IMR-90 (cell line): ENCODE results near the gene PABPC1L. TPM values are rescaled to one million over a fixed set of nuclear protein-coding genes. Genes with fewer than 3 reads are reported as not detected.

Experiments used
- ATAC-seq: fragments of 200-7000 bp; cut with Tn5 transposase; 2 replicates; pipeline ENCODE4 v1.9.1; 2020; ENCODE audit warnings: low read depth, mild to moderate bottlenecking, moderate library complexity
- BruUV-seq: library from RNA; stranded (reverse); fragments of 400-500 nt; replicated peaks from 2 replicates; lab custom pipeline; 2021; lab: Mats Ljungman, UMichigan
- CTCF ChIA-PET: fragments of 300-600 bp; formaldehyde crosslinking; extraction: SDS; loops from one replicate; lab custom pipeline; 2021; ENCODE audit warnings: antibody characterized with exemption; lab: Yijun Ruan, JAX
- POLR2A ChIA-PET: fragments of 300-600 bp; sonication (Branson Sonifier 250); formaldehyde crosslinking; loops from one replicate; lab custom pipeline; 2022; ENCODE audit warnings: antibody characterized with exemption; ENCODE audit not compliant: unreplicated experiment; lab: Charles Lee
- DNase-seq: peaks from one replicate; pipeline ENCODE4 v3.0.0; 2013
- H2AFZ ChIP-seq: replicated peaks from 2 replicates; pipeline ENCODE3; 2013; ENCODE audit warnings: low read length, mild to moderate bottlenecking; ENCODE audit not compliant: poor library complexity
- H2AK5ac ChIP-seq: 2 replicates; pipeline ENCODE4 v1.6.1; 2013; ENCODE audit warnings: low read depth, low read length, inconsistent platforms
- H2AK9ac ChIP-seq: replicated peaks from 2 replicates; pipeline ENCODE3; 2013; ENCODE audit warnings: mild to moderate bottlenecking, low read depth, low read length, moderate library complexity; ENCODE audit not compliant: poor library complexity
- H2BK120ac ChIP-seq: 2 replicates; pipeline ENCODE4 v1.6.1; 2013; ENCODE audit warnings: low read depth, low read length, inconsistent platforms
- H2BK15ac ChIP-seq: 3 replicates; pipeline ENCODE4 v1.6.1; 2013; ENCODE audit warnings: low read depth, low read length, inconsistent platforms
- H2BK20ac ChIP-seq: 2 replicates; pipeline ENCODE4 v1.6.1; 2013; ENCODE audit warnings: low read depth, mild to moderate bottlenecking, inconsistent platforms, low read length, moderate library complexity
- H2BK5ac ChIP-seq: 2 replicates; pipeline ENCODE4 v1.6.1; 2013; ENCODE audit warnings: mild to moderate bottlenecking, low read depth, low read length, inconsistent platforms; ENCODE audit not compliant: poor library complexity, severe bottlenecking
- H3K14ac ChIP-seq: replicated peaks from 2 replicates; pipeline ENCODE4 v1.6.1; 2013; ENCODE audit warnings: low read depth, low read length, inconsistent platforms
- H3K18ac ChIP-seq: 2 replicates; pipeline ENCODE4 v1.6.1; 2013; ENCODE audit warnings: low read depth, low read length, control low read depth
- H3K23ac ChIP-seq: 2 replicates; pipeline ENCODE4 v1.6.1; 2013; ENCODE audit warnings: low read depth, low read length, inconsistent platforms
- H3K27ac ChIP-seq: 2 replicates; pipeline ENCODE4 v1.5.1; 2013; ENCODE audit warnings: mild to moderate bottlenecking, control low read depth, low read length; ENCODE audit not compliant: insufficient read depth
- H3K27me3 ChIP-seq: 2 replicates; pipeline ENCODE4 v1.6.1; 2013; ENCODE audit warnings: low read length; ENCODE audit not compliant: control insufficient read depth, insufficient read depth
- H3K36me3 ChIP-seq: 2 replicates; pipeline ENCODE4 v1.6.1; 2013; ENCODE audit warnings: low read length, mixed read lengths; ENCODE audit not compliant: control insufficient read depth, insufficient read depth
- H3K4ac ChIP-seq: 2 replicates; pipeline ENCODE4 v1.6.1; 2013; ENCODE audit warnings: low read depth, low read length, inconsistent platforms
- H3K4me1 ChIP-seq: 2 replicates; pipeline ENCODE4 v1.6.1; 2013; ENCODE audit warnings: low read length, mixed read lengths; ENCODE audit not compliant: control insufficient read depth, insufficient read depth
- H3K4me2 ChIP-seq: 2 replicates; pipeline ENCODE4 v1.6.1; 2013; ENCODE audit warnings: low read depth, mild to moderate bottlenecking, control low read depth, low read length, moderate library complexity
- H3K4me3 ChIP-seq: 2 replicates; pipeline ENCODE4 v1.5.1; 2013; ENCODE audit warnings: low read depth, mild to moderate bottlenecking, control low read depth, low read length, moderate library complexity; ENCODE audit not compliant: insufficient read depth
- H3K56ac ChIP-seq: 2 replicates; pipeline ENCODE4 v1.6.1; 2013; ENCODE audit warnings: low read length, inconsistent platforms; ENCODE audit not compliant: insufficient read depth; ENCODE audit errors: extremely low read depth
- H3K79me1 ChIP-seq, 2 experiments: 2 replicates each; pipeline ENCODE4 v1.6.1; 2013; ENCODE audit warnings: low read length in 2 of 2, inconsistent platforms in 1 of 2, low read depth in 1 of 2
- H3K9ac ChIP-seq: 2 replicates; pipeline ENCODE4 v1.6.1; 2013; ENCODE audit warnings: low read depth, low read length, control low read depth
- H3K9me1 ChIP-seq: 2 replicates; pipeline ENCODE4 v1.6.1; 2013; ENCODE audit warnings: low read length, inconsistent platforms; ENCODE audit not compliant: insufficient read depth
- H3K9me3 ChIP-seq: 2 replicates; pipeline ENCODE4 v1.6.1; 2013; ENCODE audit warnings: low read length; ENCODE audit not compliant: control insufficient read depth, insufficient read depth
- H4K20me1 ChIP-seq: 2 replicates; pipeline ENCODE4 v1.6.1; 2013; ENCODE audit warnings: low read length, inconsistent platforms; ENCODE audit not compliant: insufficient read depth
- H4K5ac ChIP-seq: 2 replicates; pipeline ENCODE4 v1.6.1; 2013; ENCODE audit warnings: mild to moderate bottlenecking, low read depth, low read length, control low read depth
- H4K8ac ChIP-seq, 2 experiments: 2 replicates each; pipeline ENCODE4 v1.6.1; 2013; ENCODE audit warnings: low read depth in 2 of 2, low read length in 2 of 2, control low read depth in 1 of 2, inconsistent platforms in 1 of 2
- H4K91ac ChIP-seq: 2 replicates; pipeline ENCODE4 v1.6.1; 2013; ENCODE audit warnings: low read depth, low read length, inconsistent platforms; ENCODE audit not compliant: insufficient read depth
- CEBPB ChIP-seq: IDR thresholded peaks from 2 replicates; pipeline ENCODE4 v1.6.1; 2012; ENCODE audit warnings: low read depth, low read length, improper control_type of control experiment
- CHD1 ChIP-seq: IDR thresholded peaks from 2 replicates; pipeline ENCODE4 v1.6.1; 2012; ENCODE audit warnings: low read depth, low read length, improper control_type of control experiment
- FOS ChIP-seq: fragments of 150-350 bp; IDR thresholded peaks from 2 replicates; pipeline ENCODE4 v1.6.1; 2016; ENCODE audit warnings: low read depth, low read length
- MXI1 ChIP-seq: IDR thresholded peaks from 2 replicates; pipeline ENCODE4 v1.6.1; 2012; ENCODE audit warnings: low read depth, mild to moderate bottlenecking, low read length, moderate library complexity, borderline replicate concordance
- NFE2L2 ChIP-seq: fragments of 150-350 bp; IDR thresholded peaks from 2 replicates; pipeline ENCODE4 v1.6.1; 2016; ENCODE audit warnings: low read depth, mild to moderate bottlenecking, low read length
- POLR2A ChIP-seq: IDR thresholded peaks from 2 replicates; pipeline ENCODE4 v1.6.1; 2012; ENCODE audit warnings: mild to moderate bottlenecking, low read depth, low read length
- RAD21 ChIP-seq: IDR thresholded peaks from 2 replicates; pipeline ENCODE4 v1.6.1; 2012; ENCODE audit warnings: low read length, improper control_type of control experiment
- RCOR1 ChIP-seq: IDR thresholded peaks from 2 replicates; pipeline ENCODE4 v1.6.1; 2012; ENCODE audit warnings: mild to moderate bottlenecking, low read length, improper control_type of control experiment; ENCODE audit not compliant: insufficient replicate concordance
- SMC3 ChIP-seq: fragments of 150-350 bp; IDR thresholded peaks from 2 replicates; pipeline ENCODE4 v1.6.1; 2016; ENCODE audit warnings: low read depth, mild to moderate bottlenecking, antibody characterized with exemption, low read length, moderate library complexity
- WGBS, 2 experiments: methylation state at CpG; one replicate each; pipeline versions ENCODE4 v1.1.5 to v1.1.7; 2013; ENCODE audit warnings: missing lambda C conversion rate in 2 of 2; ENCODE audit not compliant: insufficient read length in 1 of 2; ENCODE audit errors: extremely low coverage in 2 of 2; 5-methylcytosine and 5-hydroxymethylcytosine counted together
- dilution Hi-C: fragments of 300-500 bp; cut with HindIII; formaldehyde crosslinking; loops from one replicate; pipeline ENCODE4 v1.14.3; 2018; ENCODE audit warnings: low sequenced_read_pairs; ENCODE audit not compliant: unreplicated experiment
- in situ Hi-C: fragments of 300-500 bp; cut with MboI; formaldehyde crosslinking; loops from 3 replicates; pipeline ENCODE4 v1.14.3; 2019; ENCODE audit warnings: low sequenced_read_pairs, inconsistent platforms, mixed read lengths
- intact Hi-C: fragments of 100-400 bp; cut with micrococcal nuclease; formaldehyde crosslinking; loops from 2 replicates; pipeline ENCODE4 v1.10.0; 2022
- polyA plus RNA-seq, 3 experiments: library from polyadenylated mRNA; depleted of rRNA; stranded (reverse); fragments of >200 nt; gene quantifications; 2 replicates each; pipeline ENCODE4 v1.2.3, GENCODE V29; 2012; ENCODE audit warnings: low replicate concordance in 1 of 3
- total RNA-seq: library from RNA; depleted of rRNA; stranded (reverse); fragments of >200 nt; gene quantifications from 2 replicates; pipeline ENCODE4 v1.2.3, GENCODE V29; 2012

PABPC1L gene
- total and polyA plus RNA-seq, 2 of the 4 experiments (the other 2 are of a cell fraction) = 6.1 to 82.4 TPM

- Histone ChIP-seq H2AK9ac (no peak overlapping the region), H4K5ac (no peak overlapping the region), H3K4me3 (no peak overlapping the region), H2BK15ac (no peak overlapping the region), H3K18ac (no peak overlapping the region), H3K4me2 (no peak overlapping the region), H3K79me1 (peaks cover 0 to 8% of the 10 kb centered on the region in 2 experiments; a peak in 2 of 4 replicates), H3K4me1 (peaks cover 2% of the 10 kb centered on the region; the same call in 1 of the 2 replicates), H3K36me3 (peaks cover 48% of the 10 kb centered on the region), H3K56ac (no peak overlapping the region), H3K9ac (no peak overlapping the region), H4K8ac (no peak overlapping the region), H4K91ac (no peak overlapping the region), H2BK20ac (no peak overlapping the region), H3K4ac (no peak overlapping the region), H3K27me3 (no peaks in the 10 kb centered on the region), H3K9me3 (no peaks in the 10 kb centered on the region), H3K23ac (no peak overlapping the region), H3K14ac (no peak overlapping the region), H2AK5ac (no peak overlapping the region), H2BK5ac (no peak overlapping the region), H4K20me1 (no peaks in the 10 kb centered on the region), H3K9me1 (peaks cover 3% of the 10 kb centered on the region; the same call in 1 of the 2 replicates), H3K27ac (no peak overlapping the region), H2BK120ac (no peak overlapping the region), H2AFZ (no peak overlapping the region)
- ATAC-seq (no peak), DNase-seq (no peak)
- 94% methylated on average over 5 of the region's 6 CpGs; no CpG with 5 or more reads in 1 of the 2 experiments for WGBS, 2 experiments
- intact Hi-C loops = no loop called here
- in situ Hi-C loops = no loop called here
- dilution Hi-C loops = no loop called here
- no TSS peak for BruUV-seq
- TF ChIP-seq RAD21 (no peak), FOS (no peak), RCOR1 (no peak), CHD1 (no peak), POLR2A (no peak), MXI1 (no peak), NFE2L2 (no peak), CEBPB (no peak), SMC3 (no peak)
- ChIA-PET CTCF (no interaction called here), POLR2A (no interaction called here)
These were observed 35.4 kb downstream of the PABPC1L start for GRCh38 chr20:44945261-44945660.
